ENCODE data around the gene AUTS2.

The AUTS2 gene

DNA sequence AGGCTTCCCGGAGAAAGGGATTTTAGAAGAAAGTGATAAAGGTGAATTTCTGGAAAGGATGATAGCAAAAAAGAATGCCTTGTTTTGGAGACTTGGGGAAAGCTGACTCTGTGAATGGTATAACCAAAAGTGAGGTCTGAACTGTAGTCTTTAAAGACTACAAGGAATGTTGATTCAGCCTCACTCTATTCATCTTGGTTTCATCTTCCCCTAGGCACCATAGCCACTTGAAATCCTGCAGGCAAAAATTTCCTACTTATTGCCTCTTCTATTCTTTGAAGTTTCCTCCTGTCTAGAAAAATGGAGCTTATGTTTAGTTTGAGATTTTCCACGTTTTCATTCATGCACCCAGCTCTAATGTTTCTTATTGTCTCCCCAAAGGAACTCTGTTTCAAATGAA lies 518.0 kb downstream of the AUTS2 start:
- DNase-seq: no peak
- Mint-ChIP-seq H3K27ac (peak overlapping the region; percentile 14), H3K27me3 (ENCODE audit: low read depth, poor library complexity) (no peaks in the 10 kb centered on the region), H3K36me3 (ENCODE audit: low read depth) (peaks cover 35% of the 10 kb centered on the region), H3K4me1 (peaks cover 27% of the 10 kb centered on the region), H3K4me3 (no peak overlapping the region), H3K9me3 (peaks cover 22% of the 10 kb centered on the region)
- TF ChIP-seq, protein P1, sequence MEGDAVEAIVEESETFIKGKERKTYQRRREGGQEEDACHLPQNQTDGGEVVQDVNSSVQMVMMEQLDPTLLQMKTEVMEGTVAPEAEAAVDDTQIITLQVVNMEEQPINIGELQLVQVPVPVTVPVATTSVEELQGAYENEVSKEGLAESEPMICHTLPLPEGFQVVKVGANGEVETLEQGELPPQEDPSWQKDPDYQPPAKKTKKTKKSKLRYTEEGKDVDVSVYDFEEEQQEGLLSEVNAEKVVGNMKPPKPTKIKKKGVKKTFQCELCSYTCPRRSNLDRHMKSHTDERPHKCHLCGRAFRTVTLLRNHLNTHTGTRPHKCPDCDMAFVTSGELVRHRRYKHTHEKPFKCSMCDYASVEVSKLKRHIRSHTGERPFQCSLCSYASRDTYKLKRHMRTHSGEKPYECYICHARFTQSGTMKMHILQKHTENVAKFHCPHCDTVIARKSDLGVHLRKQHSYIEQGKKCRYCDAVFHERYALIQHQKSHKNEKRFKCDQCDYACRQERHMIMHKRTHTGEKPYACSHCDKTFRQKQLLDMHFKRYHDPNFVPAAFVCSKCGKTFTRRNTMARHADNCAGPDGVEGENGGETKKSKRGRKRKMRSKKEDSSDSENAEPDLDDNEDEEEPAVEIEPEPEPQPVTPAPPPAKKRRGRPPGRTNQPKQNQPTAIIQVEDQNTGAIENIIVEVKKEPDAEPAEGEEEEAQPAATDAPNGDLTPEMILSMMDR (IDR thresholded peaks at IDR 0.05): no peak

DNA sequence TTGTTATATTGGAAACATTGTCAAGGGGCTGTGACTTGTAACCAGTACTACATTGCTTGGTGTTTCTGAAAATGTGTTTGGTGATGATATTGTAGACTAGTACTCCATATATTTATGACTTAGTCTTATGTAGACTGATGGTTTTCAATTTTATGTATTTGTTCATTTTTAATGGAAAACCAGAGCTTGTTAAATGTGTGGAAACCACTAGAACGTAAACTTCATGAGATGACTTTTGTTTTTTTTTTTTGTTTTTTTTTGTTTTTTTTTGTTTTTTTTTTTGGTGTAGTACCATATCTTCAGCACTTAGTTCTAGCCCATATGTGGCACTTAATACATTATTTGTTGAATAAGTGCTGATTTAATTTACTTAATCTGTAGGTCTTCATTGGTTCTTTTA lies 518.6 kb downstream of the AUTS2 start:
- peak overlapping the region; percentile 14 for H3K27ac Mint-ChIP-seq
- TF ChIP-seq, protein P1 (IDR thresholded peaks at IDR 0.05): no peak
- peaks cover 27% of the 10 kb centered on the region for H3K4me1 Mint-ChIP-seq
- H3K9me3 Mint-ChIP-seq: peaks cover 28% of the 10 kb centered on the region
- no peak for DNase-seq
- H3K4me3 Mint-ChIP-seq: no peak overlapping the region
- H3K36me3 Mint-ChIP-seq (ENCODE audit: low read depth): peaks cover 41% of the 10 kb centered on the region
- no peaks in the 10 kb centered on the region for H3K27me3 Mint-ChIP-seq (ENCODE audit: low read depth, poor library complexity)

DNA sequence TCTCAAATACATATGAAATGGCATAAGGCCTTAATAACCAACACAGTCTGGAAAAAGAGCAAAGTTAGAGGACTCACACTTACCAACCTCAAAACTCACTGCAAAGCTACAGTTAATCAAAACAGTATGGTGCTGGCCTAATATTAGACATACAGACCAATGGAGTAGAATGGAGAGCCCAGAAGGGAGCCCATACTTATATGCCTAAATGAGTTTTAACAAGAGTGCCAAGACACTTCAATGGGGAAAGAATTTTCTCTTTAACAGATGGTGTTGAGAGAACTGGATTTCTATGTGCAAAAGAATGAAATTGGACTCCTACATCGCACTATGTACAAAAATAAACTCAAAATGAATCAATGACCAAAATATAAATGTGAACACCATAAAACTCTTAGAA lies 522.6 kb downstream of the AUTS2 start:
- Mint-ChIP-seq H3K4me1 (peaks cover 9% of the 10 kb centered on the region), H3K9me3 (peaks cover 68% of the 10 kb centered on the region), H3K36me3 (ENCODE audit: low read depth) (peaks cover 81% of the 10 kb centered on the region)

DNA sequence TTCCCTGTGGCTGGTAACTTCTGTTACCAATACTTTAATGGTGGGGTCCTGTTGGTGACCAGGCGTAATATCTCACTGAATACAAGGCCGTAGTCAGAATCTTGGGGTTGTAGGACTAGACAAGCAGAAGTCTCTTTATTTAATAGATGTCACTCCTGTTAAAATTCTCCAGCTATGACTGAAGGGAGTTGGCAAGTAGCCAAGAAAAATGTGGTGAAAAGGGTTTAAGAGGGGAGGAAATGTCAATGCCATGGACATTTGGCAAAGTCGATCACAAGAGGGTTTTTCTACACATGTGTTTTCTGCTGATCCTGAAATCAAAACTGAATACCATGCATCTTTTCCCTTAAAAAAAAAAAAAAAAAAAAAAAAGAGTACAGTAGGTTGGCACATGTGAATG lies 533.5 kb downstream of the AUTS2 start:
- DNase-seq: no peak
- no peaks in the 10 kb centered on the region for H3K27me3 Mint-ChIP-seq (ENCODE audit: low read depth, poor library complexity)
- H3K9me3 Mint-ChIP-seq: no peaks in the 10 kb centered on the region
- H3K36me3 Mint-ChIP-seq (ENCODE audit: low read depth): peaks cover 29% of the 10 kb centered on the region
- TF ChIP-seq, protein P1 (IDR thresholded peaks at IDR 0.05): no peak
- H3K4me1 Mint-ChIP-seq: peaks cover 26% of the 10 kb centered on the region
- no peak overlapping the region for H3K4me3 Mint-ChIP-seq
- no peak overlapping the region for H3K27ac Mint-ChIP-seq

More for the DNA sequence above, 522.6 kb downstream of the AUTS2 start:
- H3K27ac Mint-ChIP-seq: no peak overlapping the region
- H3K27me3 Mint-ChIP-seq (ENCODE audit: low read depth, poor library complexity): no peaks in the 10 kb centered on the region
- TF ChIP-seq, protein P1 (IDR thresholded peaks at IDR 0.05): no peak
- H3K4me3 Mint-ChIP-seq: no peak overlapping the region
- no peak for DNase-seq

DNA sequence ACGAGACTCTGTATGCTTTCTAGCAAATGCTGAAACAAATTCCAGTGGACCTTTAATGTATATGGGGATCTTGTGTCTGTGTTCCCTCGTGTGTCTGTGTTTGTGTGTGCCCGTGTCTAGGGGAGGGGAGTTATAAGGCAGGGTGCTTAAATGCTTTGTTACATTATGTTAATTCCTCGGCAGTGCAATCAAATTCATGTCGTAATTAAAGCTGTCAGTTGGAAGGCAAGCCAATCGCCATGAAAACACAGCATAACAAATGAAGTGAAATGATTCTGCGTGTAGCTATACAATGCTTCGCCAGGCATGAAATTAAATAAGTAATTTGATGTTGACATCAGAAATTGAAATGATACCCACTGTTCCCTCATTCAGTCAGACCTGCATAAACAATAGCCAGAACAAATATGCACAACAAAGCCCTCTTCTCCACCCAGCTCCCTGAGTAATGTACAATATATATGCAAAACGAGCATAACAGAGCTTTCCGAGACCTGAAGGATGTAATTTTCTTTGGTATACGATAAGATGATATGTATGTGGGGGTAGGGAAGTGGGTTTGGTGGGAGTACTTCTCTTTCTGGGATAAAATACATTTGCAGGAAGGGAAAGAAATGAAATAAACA lies 534.1 kb downstream of the AUTS2 start:
- no peaks in the 10 kb centered on the region for H3K9me3 Mint-ChIP-seq
- H3K4me3 Mint-ChIP-seq: no peak overlapping the region
- peaks cover 27% of the 10 kb centered on the region for H3K36me3 Mint-ChIP-seq (ENCODE audit: low read depth)
- no peaks in the 10 kb centered on the region for H3K27me3 Mint-ChIP-seq (ENCODE audit: low read depth, poor library complexity)
- peaks cover 26% of the 10 kb centered on the region for H3K4me1 Mint-ChIP-seq
- no peak overlapping the region for H3K27ac Mint-ChIP-seq
- no peak for DNase-seq
- TF ChIP-seq, protein P1 (IDR thresholded peaks at IDR 0.05): no peak
